Spleen (tissue), 11 donors: ENCODE data around the gene KRT16. TPM values are rescaled to one million over a fixed set of nuclear protein-coding genes. Genes with fewer than 3 reads are reported as not detected.

Experiments
- DNase-seq: peaks from one replicate; pipeline ENCODE4 v3.0.0-alpha.2; 2020
- H3K27ac ChIP-seq, 8 donors: fragments of 200-600 bp; sonication (generic) in 7 of 8; 1 replicate in 4 of 8; 2 replicates in 4 of 8; pipeline versions ENCODE4 v1.5.0 to v1.8.0; 2016 to 2021; ENCODE audit warnings: inconsistent platforms in 4 of 8, mild to moderate bottlenecking in 4 of 8, moderate library complexity in 1 of 8
- H3K27me3 ChIP-seq, 7 donors: fragments of 200-600 bp; sonication (generic) in 6 of 7; replicated peaks in 1 of 7; 1 replicate in 4 of 7; 2 replicates in 3 of 7; pipeline versions ENCODE4 v1.5.0 to v1.8.0; 2016 to 2021; ENCODE audit warnings: inconsistent platforms in 3 of 7, mild to moderate bottlenecking in 1 of 7
- H3K36me3 ChIP-seq, 6 donors: fragments of 200-600 bp; sonication (generic) in 5 of 6; 1 replicate in 4 of 6; 2 replicates in 2 of 6; pipeline versions ENCODE4 v1.5.0 to v1.8.0; 2016 to 2021; ENCODE audit warnings: inconsistent platforms in 2 of 6
- H3K4me1 ChIP-seq, 6 donors: fragments of 200-600 bp; sonication (generic) in 5 of 6; 1 replicate in 3 of 6; 2 replicates in 3 of 6; pipeline versions ENCODE4 v1.5.0 to v1.8.0; 2016 to 2021; ENCODE audit warnings: inconsistent platforms in 3 of 6
- H3K4me3 ChIP-seq, 8 donors: fragments of 200-600 bp; sonication (generic) in 7 of 8; 1 replicate in 4 of 8; 2 replicates in 4 of 8; pipeline versions ENCODE4 v1.5.0 to v1.8.0; 2016 to 2021; ENCODE audit warnings: inconsistent platforms in 4 of 8, mild to moderate bottlenecking in 4 of 8, moderate library complexity in 2 of 8
- H3K9me3 ChIP-seq, 8 donors: fragments of 200-600 bp; sonication (generic) in 7 of 8; 1 replicate in 4 of 8; 2 replicates in 4 of 8; pipeline versions ENCODE4 v1.5.0 to v1.8.0; 2016 to 2021; ENCODE audit warnings: inconsistent platforms in 4 of 8
- CTCF ChIP-seq, 11 experiments: fragments of 200-600 bp in 7 of 11; fragments of 450-650 bp in 4 of 11; sonication (generic) in 4 of 11; IDR thresholded peaks in 8 of 11; conservative IDR thresholded peaks in 3 of 11; 1 replicate in 7 of 11; 2 replicates in 4 of 11; pipeline versions ENCODE4 v1.4.0 to v1.8.0; 2016 to 2021; ENCODE audit warnings: antibody characterized with exemption in 11 of 11, inconsistent platforms in 4 of 11, mild to moderate bottlenecking in 1 of 11
- POLR2A ChIP-seq, 3 donors: fragments of 450-650 bp; IDR thresholded peaks; one replicate each; pipeline ENCODE4 v1.5.1; 2017; ENCODE audit warnings: antibody characterized with exemption in 3 of 3, mild to moderate bottlenecking in 1 of 3
- POLR2AphosphoS5 ChIP-seq, 3 donors: sonication (generic); formaldehyde crosslinking; IDR thresholded peaks; one replicate each; pipeline ENCODE4 v1.5.1; 2017; ENCODE audit warnings: antibody characterized with exemption in 3 of 3
- WGBS, 5 donors: extraction: QIAGEN DNeasy Blood & Tissue Kit in 3 of 5; methylation state at CpG; one replicate each; pipeline versions ENCODE4 v1.1.5 to v1.1.7; 2013 to 2018; 5-methylcytosine and 5-hydroxymethylcytosine counted together
- intact Hi-C: fragments of 100-400 bp; cut with DNase I; formaldehyde crosslinking; loops from one replicate; pipeline ENCODE4 v1.15.0; 2023; ENCODE audit warnings: low total_unique reads
- polyA plus RNA-seq, 3 donors: library from polyadenylated mRNA; stranded (reverse); fragments of 200-250 nt; gene quantifications; one replicate each; pipeline ENCODE4 v1.2.1, GENCODE V29; 2013
- total RNA-seq, 7 donors: library from RNA; depleted of rRNA in 3 of 7; stranded (reverse); fragments of >200 nt in 3 of 7; fragmentation: NEBNext Ultra II Directional in 4 of 7; extraction: Animal tissue kit (Norgen Biotek cat#: 25700) in 4 of 7; gene quantifications; one replicate each; pipeline versions ENCODE4 v1.1.0 to v1.2.1, GENCODE V29; 2016 to 2021
- donor health status: healthy with polysubstance abuse.
- donor health status: DM: no; HTN: no; CAD: no; lungs with moderate emphysema.
- donor health status: DM: no; HTN: no; CAD: no.
- donor health status: Bipolar disorder and iron deficiency.
- donor health status: healthy.
- donor health status: DM: no; HTN: no; CAD: no.
- donor health status: DM: yes; HTN: yes; CAD: no.

The KRT16 gene
- total and polyA plus RNA-seq, 10 donors = 0.07 to 0.19 TPM; not detected in 8

GRCh38 chr17:41654678-41655607 lies 42.4 kb upstream of the KRT16 start:
- no peak overlapping the region for H3K27ac ChIP-seq

GRCh38 chr17:41653892-41654677 lies 41.5 kb upstream of the KRT16 start:
- Histone ChIP-seq H3K27me3 (no peaks in the 10 kb centered on the region), H3K4me3 (no peak overlapping the region), H3K4me1 (peaks cover 0 to 5% (median 0%) of the 10 kb centered on the region in 6 donors), H3K36me3 (no peaks in the 10 kb centered on the region), H3K9me3 (no peaks in the 10 kb centered on the region), H3K27ac (no peak overlapping the region)
- intact Hi-C loops = no loop called here
- WGBS, 5 donors = 61 to 85% (median 74%) methylated on average over 7 to 14 of the region's 14 CpGs
- DNase-seq = peak; percentile 64
- TF ChIP-seq POLR2A (IDR thresholded peaks at IDR 0.05) (no peak), POLR2AphosphoS5 (IDR thresholded peaks at IDR 0.05) (no peak), CTCF (IDR thresholded peaks at IDR 0.05 in 8 of 11, conservative IDR thresholded peaks at IDR 0.05 in 3 of 11) (no peak)

More at GRCh38 chr17:41654678-41655607, 42.4 kb upstream of the KRT16 start:
- H3K27me3 ChIP-seq = no peaks in the 10 kb centered on the region
- no peaks in the 10 kb centered on the region for H3K4me1 ChIP-seq
- 80 to 95% (median 82%) methylated on average over 7 to 24 of the region's 24 CpGs for WGBS, 5 donors
- intact Hi-C loops = no loop called here
- H3K4me3 ChIP-seq = no peak overlapping the region
- peak; percentile 67 for DNase-seq
- no peak for TF ChIP-seq CTCF (IDR thresholded peaks at IDR 0.05 in 8 of 11, conservative IDR thresholded peaks at IDR 0.05 in 3 of 11)
- TF ChIP-seq POLR2AphosphoS5 (IDR thresholded peaks at IDR 0.05) = no peak
- no peak for TF ChIP-seq POLR2A (IDR thresholded peaks at IDR 0.05)
- H3K36me3 ChIP-seq = no peaks in the 10 kb centered on the region
- no peaks in the 10 kb centered on the region for H3K9me3 ChIP-seq

GRCh38 chr17:41653421-41653820 lies 40.9 kb upstream of the KRT16 start:
- intact Hi-C loops = no loop called here
- DNase-seq = peak; percentile 36
- Histone ChIP-seq H3K4me1 (peaks cover 3 to 11% (median 5%) of the 10 kb centered on the region in 6 donors), H3K9me3 (no peaks in the 10 kb centered on the region), H3K27ac (no peak overlapping the region), H3K27me3 (no peaks in the 10 kb centered on the region), H3K36me3 (no peaks in the 10 kb centered on the region), H3K4me3 (no peak overlapping the region)
- TF ChIP-seq CTCF (IDR thresholded peaks at IDR 0.05 in 8 of 11, conservative IDR thresholded peaks at IDR 0.05 in 3 of 11) (no peak), POLR2A (IDR thresholded peaks at IDR 0.05) (no peak), POLR2AphosphoS5 (IDR thresholded peaks at IDR 0.05) (no peak)
- WGBS, 5 donors = 89 to 94% (median 90%) methylated on average over 5 of the region's 5 CpGs
